Embryonic facial prominence (tissue), 1 donor: ENCODE measurements around the gene DHFR2.
A peak's percentile ranks its signal among the peaks of the same experiment; 100 is the strongest.
"Not testable (repeated sequence)": the region's sequence is repeated elsewhere in the genome, so short reads cannot be mapped to it uniquely, and the experiment has no call there.

Source experiments
- DNase-seq: peaks from one replicate; pipeline ENCODE4 v3.0.0-alpha.2; 2016; ENCODE audit errors: extremely low spot score

The DHFR2 gene

DNA sequence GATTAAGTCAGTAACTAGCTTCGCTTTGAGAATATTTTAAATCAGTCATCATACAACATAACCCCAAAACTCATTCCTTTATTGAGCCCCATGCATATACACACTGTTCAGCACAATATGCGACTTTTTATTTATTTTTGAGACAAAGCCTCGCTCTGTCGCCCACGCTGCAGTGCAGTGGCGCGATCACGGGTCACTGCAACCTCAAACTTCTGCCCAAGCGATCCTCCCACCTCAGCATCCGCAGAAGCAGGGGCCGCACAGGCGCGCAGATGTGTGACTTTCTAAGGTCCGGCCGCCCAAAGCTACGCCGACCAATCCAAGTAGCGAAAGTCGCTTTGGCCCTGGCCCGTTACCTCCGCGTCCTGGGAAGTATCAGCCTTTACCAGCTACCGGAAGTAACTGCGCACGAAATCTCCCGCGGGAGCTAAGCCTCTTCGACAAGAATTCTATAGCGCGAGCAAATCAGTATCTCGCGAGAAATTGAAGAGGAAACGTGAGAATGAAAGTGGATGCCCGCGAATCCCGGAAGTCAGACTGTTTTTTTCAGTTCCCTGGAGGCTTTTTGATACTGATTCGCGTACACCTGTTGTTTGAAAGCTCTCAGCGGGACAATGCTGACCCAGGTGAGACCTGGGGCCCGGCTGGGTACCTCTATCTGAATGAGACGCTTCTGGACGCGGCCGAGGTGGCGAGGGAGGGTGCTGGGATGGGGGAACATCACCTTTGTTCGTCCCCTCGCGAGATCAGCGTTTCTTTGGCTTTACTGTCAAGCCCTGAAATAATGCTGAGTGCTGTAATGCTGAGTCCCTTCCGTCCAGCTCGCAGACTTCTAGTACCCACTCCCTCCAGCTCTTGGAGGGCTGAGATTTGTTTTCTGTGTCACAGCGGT is at the start of gene DHFR2, which contains the start of gene NSUN3:
Gene DHFR2 (minus strand): TSS at position 404 of the 892 bp plus-strand sequence. CDS start 1,405 bp downstream, outside the sequence.
Gene NSUN3 (plus strand): TSS at position 549 of the 892 bp plus-strand sequence. CDS start 66 bp downstream, at position 615.
- peak; percentile 92 for DNase-seq

DNA sequence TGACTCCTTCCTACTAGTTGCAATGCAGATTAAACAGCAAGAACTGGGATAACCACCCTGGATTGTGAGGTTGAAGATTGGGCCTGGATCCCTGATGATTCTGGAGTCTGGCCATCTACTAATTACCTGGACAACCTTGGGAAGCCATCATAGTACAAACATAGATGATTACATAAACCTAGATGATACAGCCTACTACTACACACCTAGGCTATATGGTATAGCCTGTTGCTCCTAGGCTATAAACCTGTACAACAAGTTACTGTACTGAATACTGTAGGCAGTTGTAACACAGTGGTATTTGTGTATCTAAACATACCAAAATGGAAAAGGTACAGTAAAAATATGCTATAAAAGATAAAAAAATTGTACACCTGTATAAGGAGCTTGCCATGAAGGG is 48.1 kb upstream of the DHFR2 start:
- DNase-seq = no peak

DNA sequence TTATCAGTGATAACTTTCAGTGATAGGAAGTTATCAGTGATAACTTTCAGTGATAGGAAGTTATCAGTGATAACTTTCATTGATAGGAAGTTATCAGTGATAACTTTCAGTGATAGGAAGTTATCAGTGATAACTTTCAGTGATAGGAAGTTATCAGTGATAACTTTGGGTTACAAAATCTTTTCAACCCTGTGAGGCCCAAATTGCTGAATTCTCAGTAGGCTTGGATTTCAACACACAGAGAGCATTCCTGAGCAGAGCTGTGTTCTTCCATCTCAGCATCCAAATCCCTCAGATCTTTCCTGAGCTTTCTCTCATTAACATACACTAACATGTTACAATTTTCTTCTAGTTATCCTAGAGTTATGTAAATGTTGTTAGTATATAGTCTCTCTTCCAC is 47.5 kb upstream of the DHFR2 start:
- not testable (repeated sequence) for DNase-seq

DNA sequence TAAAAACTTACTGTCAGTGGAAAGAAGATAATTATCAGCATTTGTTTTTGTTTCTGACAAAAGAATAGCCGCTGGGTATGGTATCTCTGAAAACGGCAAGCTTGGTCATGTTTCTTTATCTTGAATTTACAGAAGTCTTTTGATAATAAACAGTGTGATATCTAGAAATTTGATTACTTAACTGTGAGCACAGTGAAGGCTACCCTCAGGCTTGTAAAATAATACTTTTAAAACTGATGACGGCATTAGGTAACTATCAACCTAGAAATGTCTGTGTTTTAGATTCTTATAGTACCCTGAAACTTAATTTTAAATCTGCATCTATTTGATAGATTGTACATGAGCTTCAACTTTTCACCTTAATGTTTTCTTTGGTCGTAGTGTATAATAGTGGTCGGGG is 43.6 kb upstream of the DHFR2 start:
- DNase-seq = no peak

DNA sequence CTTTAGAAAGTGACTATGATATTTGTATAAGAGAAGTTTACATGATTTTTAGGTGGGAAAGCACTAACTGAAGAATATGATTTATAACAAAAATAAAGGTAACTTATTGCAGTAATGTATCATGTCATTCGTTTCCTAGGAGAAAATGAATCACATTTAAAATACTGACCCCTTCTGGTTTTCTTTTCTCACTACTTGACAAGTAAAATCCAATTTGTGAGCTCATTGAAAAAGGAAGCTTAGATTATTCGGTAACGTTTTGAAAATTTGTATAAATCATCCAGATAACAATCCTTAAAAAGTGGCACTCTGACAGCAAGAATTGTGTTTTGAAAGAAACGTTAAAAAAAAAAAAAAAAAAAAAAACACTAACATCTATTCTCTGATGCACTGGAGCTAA is 39.1 kb upstream of the DHFR2 start:
- DNase-seq = no peak

DNA sequence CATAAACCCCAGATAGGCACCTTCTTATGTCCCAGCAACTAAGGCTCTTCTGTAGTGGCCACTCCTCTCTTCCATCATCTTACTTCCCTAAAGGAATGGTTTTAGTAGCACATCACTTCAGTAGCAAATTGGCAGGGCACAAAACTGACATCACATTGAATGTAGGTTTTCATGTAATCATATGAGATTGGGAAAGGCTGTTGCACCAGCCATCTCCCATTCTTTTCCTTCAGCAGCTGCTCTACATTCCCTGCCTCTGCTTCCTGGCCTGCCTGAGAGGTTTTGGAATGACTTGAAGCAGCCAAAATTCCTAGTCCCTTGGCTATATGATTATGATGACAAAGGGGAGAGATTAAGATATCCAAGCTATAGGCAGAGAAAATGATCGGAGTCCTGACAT is 36.6 kb upstream of the DHFR2 start:
- DNase-seq = no peak

DNA sequence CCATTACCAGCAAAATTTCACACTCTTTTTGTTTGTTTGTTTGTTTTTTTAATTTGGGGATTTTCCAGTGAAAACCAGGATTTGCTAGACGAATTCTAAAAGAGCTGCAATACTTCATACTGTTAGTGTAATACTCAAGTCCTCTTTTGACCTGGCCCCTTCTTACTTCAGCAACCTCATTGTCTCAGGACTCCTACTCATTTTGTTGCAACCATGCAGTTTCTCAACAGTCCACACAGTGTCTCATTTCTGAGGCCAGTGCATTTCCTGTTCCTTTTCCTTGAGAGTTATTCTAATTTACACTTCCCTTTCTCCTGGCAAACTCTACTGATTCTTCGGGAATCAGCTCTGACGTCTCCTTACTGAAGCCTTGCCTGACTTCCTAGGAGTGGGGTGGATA is 35.7 kb upstream of the DHFR2 start:
- DNase-seq = no peak

DNA sequence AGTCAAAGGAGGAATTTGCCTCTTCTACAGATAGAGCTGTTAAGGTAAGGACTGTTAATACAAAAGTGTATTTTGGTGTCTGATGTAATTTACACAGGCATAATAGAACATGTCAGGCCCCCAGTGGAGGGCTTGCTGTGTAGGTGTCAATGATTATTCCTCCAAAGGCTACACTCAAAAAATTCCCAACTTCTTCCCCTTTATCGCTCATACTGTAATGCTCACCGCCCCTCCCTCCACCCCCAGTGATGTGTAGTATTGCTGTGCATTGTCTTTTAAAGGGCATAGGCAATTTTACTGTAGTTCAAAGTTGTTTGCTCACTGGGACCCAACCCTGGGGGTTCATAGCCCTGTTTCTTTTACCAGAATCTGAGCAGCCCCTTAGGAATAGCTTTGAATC is 32.4 kb upstream of the DHFR2 start:
- no peak for DNase-seq

DNA sequence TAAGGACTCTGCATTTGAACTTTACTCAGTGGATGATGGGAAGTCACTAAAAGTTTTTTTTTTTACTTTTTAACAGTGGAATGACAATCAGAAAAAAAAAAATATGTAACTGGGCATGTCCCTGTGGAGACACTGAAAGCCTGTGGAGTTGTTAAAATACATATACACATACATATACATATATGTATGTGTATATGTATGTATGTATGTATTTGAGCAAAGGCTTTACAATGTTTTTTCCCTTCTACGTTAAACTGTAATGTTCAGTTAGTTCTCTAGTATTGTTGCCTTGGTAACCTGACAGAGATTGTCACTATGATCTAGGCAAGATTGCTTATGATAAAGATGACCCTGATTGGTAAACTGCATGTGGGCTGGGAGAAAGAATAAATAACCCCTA is 30.4 kb upstream of the DHFR2 start:
- no peak for DNase-seq

DNA sequence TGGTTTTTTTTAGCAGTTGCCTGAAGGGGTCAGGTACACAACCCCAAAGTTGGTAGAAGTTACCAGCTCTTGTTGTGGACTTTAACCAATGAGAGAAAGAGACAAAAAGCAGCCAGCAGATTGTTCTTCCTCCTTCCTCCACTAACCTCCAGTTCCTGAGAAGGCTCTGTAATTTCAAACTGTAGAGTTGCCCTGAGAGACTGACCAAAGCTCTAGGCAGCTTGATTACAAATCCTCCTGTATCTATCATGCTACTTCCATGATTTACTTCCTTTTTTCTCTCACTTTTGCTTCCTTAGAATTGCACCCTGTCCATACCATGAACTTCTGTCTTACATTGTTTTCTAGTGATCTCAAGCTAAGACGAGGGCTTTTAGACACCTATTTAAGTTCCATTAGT is 29.4 kb upstream of the DHFR2 start:
- DNase-seq = no peak

DNA sequence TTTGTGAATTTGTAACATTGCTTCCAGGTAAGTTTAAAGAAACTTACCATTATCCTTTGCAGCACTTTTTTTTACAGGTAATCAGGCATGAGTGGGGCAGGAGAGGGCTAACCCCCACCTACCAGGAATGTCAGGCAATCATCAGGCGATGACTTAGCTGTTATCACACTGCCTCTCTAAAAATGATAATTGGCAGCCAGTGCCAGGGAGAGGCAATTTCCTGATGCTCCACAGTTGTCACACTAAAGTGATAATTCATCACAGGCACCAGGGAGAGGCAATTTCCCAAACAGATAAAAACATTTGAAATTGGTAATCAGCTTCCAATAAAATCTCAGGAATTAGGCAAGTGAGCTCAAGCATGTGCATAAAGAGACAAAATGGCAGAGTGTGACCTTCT is 26.4 kb upstream of the DHFR2 start:
- DNase-seq = no peak

DNA sequence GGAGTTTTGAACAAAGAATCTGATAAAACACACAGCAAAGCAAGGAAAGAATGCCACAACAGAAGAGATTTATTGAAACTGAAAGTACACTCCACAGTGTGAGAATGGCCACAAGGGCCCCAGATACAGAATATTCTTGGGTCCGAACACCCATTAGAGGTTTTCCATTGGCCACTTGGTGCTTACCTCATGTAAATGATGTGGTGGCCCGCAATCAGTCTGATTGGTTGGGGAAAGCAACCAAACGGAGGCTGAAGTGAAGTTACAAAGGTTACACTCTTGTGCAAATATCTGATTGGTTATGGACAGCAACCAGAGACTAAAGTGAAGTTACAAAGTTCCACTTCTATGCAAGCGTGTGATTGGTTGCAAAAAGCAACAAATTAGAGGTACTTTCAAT is 20.5 kb upstream of the DHFR2 start:
- DNase-seq = no peak

DNA sequence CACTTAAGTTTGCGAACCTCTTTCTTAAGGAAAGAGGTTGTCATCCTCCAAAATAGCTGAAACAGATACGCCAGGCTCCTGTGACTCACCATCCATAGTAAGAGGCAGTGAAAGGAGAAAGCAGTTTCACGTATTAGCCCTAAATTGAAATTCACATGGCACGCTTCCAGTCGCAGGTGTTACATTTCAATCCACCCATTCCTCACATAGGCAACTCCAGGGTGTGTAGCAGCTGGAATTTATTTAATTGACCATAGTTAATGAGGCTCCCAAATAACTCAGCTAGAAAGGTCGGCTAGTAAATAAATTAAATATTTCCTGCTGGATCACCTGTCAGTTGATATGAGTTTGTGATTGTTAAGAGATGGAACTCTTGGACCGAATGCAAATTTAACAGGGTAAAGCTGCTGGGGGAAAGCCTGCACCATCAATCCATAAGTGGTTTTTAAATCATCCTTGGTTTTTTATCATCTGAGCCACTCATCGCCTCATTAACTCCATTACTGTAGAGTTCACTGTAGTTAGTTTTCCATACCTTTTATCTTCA is 19.7 kb upstream of the DHFR2 start:
- no peak for DNase-seq

DNA sequence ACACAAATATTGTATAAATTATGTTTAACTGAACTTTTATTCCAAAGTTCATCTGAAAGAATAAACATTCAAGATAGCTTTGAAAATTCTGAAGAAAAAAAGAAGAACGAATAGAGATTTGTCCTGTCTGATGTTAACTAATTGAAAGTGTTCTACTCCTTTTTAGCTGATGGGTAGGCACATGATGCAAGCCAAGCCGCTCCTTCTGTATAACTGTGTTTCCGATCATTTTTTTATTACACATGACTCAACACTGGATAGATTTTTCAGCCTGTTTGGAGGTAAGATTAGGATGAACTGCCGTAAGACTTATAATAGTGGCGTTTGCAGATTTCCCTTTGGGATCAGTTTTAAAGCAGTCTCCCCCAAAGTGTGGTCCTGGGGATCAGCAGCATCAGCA is 19.2 kb upstream of the DHFR2 start:
- DNase-seq = no peak

DNA sequence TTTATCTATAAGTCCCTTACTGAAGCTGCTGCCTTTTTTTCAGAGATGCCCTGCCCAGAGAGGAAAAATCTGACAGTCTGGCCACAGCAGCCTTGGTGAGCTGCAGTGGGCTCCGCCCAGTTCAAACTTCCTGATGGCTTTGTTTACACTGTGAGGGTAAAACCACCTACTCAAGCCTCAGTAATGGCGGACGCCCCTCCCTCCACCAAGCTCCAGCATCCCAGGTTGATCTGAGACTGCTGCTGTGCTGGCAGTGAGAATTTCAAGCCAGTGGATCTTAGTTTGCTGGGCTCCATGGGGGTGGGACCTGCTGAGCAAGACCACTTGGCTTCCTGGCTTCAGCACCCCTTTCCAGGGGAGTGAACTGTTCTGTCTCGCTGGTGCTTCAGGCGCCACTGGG is 17.8 kb upstream of the DHFR2 start:
- DNase-seq = not testable (repeated sequence)

DNA sequence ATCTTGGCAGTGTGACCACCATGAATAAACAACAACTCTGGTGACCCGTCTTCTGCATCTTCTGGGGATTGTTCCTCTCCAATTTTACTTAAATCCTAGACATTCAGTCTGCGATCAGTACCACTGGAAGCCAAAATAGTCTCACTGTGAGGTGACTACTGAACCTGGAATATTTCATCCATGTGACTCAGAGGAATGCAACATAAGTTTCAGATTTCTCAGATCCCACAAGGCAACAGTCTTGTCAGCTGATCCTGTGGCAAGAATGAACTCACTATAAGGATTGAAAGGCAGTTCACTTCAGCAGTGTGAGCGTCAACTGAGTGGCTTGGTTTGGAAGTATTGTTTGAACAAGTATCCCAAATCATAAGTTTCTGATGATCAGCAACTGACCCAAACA is 13.3 kb upstream of the DHFR2 start:
- no peak for DNase-seq

DNA sequence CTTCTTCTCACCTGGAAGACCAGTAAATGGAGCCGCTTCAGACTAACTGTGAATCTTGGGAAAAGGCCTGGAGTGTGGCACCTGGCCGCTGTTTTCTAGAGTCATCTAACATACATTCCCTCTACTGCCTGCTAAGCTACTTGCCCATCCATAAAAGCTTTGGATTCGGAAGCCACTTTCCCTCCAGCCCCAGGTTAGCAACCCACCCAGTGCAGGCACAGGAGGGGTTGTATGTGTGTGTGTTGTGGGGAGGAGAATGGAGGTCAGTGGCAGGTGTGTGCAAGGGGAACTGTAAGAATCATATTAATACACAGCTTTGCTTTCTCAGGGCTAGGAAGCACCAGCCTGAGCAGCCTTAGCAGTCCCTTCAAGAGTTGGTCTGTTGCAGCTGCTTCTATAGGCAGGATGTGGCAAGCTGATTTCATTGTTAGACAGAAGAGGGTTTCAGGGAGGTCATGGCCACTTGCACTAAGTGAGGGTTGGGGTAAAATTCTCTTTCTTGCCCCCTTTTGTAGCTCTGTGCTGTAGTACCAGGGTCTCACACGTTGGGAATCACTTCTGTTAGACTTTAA is 9.1 kb upstream of the DHFR2 start:
- DNase-seq = no peak

DNA sequence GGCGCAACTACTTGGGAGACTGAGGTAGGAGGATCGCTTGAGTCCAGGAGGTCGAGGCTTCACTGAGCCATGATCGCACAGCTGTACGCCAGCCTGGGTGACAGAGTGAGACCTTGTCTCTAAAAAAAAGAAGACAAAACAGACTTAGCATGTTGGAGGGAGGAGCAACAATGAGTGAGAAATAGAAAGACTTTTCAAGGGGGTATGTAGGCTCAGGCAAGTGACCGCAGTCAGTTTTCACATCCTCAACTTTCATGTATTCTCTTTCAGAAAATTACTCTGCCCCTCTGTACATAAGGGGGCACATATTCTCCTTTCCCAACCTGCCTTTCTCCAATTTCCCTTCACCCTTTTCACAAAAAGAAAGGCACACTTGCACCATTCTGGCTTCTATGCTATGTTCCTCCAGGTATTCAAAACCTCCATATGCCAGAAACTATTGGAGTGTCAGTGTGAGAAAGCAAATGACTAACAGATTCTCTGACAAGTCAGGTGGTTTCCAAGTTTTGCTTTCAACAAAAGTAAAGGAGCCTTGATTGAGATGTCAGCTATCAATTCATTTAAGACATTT is 7.7 kb upstream of the DHFR2 start:
- DNase-seq = no peak

DNA sequence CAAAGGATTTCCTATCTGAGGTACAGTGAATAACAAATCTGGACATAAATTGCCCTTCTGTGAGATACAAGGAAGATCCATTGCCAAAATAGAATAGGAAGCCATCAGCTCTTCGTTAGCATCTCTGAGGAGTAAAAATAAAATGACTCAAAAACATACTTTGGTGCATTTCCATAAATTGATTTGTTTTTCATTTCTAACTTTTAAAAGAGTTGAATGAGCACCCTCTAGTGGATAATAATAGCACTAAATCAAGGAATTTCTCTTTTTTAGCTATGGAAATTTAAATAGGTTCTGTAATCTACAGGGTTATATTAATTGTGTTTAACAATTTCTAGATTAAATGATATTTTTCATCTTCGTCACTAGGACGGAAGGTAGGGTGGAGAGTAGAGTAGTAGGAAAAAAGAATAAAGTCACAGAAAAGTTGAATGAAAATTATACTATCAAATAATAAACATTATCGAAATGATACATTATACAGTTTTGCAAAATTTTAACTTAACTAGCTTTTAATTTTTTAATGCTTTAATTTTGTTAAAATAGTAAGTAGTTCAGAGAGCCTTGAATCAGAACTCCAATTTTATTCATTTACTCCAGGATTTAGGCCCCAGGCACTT is 6.6 kb upstream of the DHFR2 start:
- no peak for DNase-seq

DNA sequence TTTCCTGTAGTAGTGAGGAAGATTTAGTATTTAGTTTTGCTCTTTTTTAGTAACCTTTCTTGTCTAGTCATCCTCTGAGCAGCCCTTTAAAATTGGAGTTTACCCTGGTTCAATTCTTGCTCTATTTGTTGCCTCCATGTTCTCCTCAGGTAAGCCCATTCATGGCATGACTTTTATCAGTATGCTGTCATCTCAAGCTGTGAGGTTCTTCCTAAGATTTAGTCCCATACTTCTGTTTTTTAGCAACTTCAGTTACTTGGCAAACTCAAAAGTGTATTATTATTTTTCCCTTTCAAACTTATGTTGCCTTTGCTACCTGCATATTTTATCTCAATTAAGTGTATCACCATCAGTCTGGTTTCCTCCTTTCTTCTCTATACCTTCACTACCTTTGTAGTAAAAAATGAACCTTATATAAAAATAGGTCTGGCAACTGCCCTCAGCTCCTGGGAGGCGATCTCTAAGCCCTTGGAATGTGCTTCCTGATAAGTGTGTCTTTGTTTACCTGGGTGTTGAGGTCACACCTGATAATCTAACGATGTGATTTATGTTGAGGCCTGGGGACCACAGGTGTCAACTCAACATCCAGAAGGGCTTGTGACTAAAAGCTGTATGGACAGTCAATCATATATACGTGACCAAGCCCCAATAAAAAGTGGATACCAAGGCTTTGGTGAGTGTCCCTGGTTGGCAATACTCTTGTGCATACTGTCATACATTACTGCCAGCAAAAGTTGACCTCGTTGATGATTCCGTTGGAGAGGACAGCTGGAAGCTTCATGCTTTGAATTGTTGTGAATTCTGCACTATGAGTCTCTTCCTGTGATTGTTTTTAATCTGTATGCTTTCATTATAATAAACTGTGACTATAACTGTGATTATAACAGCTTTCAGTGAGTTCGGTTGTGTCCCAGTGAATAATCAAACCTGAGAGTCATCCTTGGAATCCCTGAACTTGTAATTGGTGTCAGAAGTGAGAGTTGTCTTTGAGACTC is 4.1 kb upstream of the DHFR2 start:
- DNase-seq = no peak
